HG02943 (cell line): ENCODE data around the gene BAD.

ENCODE experiments used
- ATAC-seq: cut with Tn5 transposase; IDR thresholded peaks from one replicate; pipeline ENCODE4 v1.9.1; 2021; ENCODE audit warnings: mild to moderate bottlenecking, low read depth, moderate library complexity; ENCODE audit not compliant: unreplicated experiment

The BAD gene

DNA sequence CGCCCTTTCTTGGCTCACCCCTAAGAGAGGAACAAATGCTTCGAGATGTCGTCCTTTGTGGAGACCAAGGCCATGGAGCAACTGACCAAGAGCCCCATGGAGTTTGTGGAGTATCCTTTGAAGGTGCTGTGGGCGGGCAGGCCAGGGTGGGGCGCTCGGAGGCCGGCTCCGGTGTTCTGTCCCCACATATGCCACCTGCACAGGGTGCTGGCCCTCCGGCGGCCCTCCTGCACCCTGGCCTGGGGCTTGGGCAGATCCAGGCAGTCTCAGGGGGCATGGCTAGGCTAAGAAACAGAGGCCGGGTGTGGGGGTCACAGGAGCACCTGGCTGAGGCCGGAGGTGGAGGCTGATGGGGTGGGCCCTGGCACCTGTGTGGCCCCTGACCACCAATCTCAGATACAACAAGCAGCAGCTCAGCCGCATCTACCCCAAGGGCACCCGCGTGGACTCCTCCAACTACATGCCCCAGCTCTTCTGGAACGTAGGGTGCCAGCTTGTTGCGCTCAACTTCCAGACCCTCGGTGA, 22.8 kb downstream of the BAD start:
- ATAC-seq, result no peak

DNA sequence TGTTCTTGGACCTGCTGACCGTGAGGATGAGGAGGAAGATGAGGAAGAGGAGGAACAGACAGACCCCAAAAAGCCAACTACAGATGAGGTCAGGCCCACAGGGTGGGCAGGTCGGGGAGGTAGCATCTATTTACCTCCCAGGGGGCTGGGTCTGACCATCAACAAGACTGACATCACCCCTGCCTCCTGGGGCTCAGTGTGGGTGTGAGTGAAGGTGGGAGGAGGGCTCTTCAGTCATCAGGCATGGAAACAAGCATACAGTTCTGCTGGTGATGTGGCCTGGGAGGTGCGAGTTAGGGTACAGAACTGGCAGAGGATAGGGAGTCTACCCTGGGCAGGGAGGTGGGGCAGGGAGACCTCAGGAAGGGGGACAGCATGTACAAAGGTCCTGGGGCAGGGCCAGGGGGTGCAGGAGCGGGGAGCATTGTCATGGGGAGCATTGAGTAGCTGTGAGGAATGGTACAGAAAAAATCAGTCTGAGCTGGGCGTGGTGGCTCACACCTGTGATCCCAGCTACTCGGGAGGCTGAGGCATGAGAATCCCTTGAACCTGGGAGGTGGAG, 24.2 kb downstream of the BAD start:
- ATAC-seq, result no peak

DNA sequence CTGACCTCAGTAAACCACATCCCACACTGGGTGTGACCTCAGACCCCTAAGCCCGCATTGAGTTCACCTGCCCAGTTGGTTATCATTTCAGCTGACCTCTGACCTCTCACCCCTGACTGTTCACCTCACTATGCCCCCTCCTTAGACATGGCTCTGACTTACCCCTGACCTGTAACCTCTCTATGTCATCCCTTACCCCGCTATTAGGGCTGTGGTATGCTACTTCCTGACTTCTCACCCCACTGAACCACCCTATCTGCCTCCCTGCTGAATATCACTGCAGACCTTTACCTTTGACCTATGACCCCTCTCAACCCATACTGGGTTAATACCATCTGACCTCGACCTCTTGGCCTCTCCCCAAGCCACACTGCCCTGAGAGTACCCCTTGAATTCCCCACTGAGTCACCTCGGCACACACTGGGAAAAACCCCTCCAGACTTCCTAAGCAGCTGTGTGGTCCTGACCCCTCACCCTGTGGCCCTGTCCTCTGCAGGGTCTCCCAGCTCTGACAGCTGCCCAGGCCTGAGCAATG, 24.9 kb downstream of the BAD start:
- no peak for ATAC-seq

DNA sequence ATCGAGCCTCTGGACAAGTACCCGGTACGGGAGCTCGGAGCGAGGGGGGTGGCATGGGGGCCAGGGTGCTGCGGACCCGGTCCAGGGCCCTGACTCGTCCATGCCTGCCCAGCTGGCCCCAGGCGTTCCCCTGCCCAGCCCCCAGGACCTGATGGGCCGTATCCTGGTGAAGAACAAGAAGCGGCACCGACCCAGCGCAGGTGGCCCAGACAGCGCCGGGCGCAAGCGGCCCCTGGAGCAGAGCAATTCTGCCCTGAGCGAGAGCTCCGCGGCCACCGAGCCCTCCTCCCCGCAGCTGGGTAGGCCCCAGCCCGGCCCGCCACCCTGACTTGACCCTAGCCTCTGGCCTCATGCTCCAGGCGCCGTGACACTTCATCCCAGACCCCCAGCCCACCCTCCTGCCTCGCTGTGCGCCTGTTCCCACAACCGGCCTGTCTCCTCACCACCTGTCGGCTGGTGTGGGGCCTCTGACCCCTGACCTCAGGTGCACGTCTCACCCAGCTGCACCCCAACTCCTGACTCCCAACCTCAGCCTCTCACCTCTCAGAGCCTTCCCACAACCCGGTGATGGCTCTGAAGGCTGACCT, 25.4 kb downstream of the BAD start:
- no peak for ATAC-seq

DNA sequence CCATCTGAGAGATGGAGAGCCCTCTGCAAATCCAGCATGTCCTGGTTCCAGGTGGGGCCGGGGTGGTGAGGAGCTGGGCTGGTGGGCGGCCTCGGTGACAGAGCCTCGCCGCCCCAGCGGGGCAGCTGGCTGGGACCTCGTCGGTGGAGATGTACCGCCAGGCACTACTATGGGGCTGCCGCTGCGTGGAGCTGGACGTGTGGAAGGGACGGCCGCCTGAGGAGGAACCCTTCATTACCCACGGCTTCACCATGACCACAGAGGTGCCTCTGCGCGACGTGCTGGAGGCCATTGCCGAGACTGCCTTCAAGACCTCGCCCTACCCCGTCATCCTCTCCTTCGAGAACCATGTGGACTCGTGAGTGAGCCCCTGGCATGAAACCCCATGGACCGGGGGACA, 26.1 kb downstream of the BAD start:
- ATAC-seq, result no peak

DNA sequence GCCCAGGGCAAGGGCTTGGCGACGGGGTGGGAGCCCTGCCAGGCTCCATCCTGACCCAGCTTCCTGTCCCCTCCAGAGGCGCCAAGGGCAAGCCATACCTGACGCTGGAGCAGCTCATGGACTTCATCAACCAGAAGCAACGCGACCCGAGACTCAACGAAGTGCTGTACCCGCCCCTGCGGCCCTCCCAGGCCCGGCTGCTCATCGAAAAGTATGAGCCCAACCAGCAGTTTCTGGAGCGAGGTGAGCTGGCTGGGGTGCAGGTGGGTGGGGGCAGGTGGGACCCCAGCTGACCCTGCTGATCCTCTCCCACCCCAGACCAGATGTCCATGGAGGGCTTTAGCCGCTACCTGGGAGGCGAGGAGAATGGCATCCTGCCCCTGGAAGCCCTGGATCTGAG, 28.2 kb downstream of the BAD start:
- no peak for ATAC-seq

DNA sequence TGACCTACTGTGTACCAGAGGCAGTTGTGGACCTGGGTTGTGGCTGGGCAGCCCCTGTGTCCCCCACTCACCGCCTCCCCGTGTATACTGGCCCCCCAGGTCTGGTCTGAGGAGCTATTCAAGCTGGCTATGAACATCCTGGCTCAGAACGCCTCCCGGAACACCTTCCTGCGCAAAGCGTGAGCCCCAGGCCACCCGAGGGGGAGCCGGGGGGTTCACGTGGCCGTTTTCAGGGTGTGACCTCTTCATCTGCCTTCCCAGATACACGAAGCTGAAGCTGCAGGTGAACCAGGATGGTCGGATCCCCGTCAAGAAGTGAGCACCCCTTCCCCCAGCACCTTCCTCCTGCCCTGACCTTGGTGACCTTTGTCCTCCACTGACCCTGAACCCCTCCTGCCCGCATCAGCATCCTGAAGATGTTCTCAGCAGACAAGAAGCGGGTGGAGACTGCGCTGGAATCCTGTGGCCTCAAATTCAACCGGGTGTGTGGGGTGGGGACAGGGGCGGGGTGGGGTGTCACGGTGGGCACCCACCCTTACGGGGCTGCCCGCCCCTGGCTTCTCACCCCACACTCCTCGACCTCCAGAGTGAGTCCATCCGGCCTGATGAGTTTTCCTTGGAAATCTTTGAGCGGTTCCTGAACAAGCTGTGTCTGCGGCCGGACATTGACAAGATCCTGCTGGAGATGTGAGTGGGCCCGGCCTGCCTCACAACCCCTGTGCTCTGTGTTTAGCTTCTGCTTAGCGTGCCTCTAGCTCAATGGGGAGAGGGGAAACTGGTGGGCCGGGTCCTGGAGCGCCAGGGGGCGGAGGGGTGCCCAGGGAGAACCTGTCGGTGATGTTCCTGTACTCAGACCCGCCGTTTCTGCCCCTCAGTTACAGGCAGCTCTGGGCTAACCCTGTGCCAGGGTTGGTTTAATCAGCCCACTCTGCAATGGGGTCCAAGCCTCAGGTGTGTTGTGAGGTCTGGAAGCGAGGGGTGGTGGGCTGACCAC, 29.0 kb downstream of the BAD start:
- ATAC-seq, result no peak

DNA sequence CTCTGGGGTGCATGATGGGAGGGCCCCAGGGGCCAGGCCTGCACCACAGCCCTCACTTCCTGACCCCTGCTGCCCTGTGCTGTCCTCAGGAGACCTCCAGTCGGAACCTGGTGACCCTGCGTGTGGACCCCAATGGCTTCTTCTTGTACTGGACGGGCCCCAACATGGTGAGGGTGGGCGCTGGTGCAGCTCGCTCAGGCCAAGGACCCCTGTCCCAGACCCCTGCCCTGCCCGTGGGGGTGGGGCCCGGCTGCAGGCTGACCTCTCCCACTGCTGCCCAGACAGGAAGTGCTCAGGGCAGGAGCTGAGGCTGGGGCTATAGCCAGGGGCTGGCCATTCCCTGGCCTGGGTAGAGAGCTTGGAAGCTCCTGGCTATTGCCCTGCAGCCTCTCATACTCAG, 30.1 kb downstream of the BAD start:
- no peak for ATAC-seq

DNA sequence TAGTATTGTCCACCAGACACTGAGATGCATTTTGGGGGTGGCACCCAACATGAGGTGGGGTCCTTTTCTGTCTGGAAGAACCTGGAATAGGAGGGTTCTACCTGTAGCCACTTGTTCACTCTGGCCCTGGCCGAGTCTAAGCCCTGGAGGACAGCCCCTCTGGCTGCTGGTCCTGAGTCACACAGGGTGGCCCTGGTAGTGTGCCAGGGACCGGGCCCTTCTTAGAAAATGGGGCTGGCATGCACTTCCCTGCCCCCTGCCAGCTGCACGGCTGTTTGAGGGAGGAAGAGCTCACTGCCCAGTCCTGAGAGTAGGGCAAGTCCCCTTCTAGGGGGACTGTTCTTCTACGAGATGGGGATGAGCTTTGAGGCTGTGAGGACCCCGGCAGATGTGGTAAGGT, 31.0 kb downstream of the BAD start:
- no peak for ATAC-seq

DNA sequence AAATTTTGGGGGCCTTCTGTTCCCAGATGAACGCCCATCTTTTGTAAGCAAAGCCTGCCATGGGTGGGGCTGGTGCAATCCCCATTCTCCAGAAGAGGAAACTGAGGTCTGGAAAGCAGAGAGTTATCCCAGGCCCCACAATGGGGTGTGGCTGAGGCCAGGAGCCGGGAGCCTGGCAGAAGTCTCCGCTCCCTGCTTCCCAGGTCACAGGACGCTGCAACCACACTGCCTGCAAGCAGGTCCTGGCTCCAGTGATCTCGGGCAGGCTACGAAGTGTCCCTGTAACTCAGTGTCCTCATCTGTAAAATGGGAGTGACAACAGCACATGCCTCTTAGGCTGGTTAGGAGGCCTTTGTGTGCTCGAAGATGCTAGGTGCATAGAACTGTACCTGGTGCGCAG, 31.4 kb downstream of the BAD start:
- ATAC-seq, result no peak

DNA sequence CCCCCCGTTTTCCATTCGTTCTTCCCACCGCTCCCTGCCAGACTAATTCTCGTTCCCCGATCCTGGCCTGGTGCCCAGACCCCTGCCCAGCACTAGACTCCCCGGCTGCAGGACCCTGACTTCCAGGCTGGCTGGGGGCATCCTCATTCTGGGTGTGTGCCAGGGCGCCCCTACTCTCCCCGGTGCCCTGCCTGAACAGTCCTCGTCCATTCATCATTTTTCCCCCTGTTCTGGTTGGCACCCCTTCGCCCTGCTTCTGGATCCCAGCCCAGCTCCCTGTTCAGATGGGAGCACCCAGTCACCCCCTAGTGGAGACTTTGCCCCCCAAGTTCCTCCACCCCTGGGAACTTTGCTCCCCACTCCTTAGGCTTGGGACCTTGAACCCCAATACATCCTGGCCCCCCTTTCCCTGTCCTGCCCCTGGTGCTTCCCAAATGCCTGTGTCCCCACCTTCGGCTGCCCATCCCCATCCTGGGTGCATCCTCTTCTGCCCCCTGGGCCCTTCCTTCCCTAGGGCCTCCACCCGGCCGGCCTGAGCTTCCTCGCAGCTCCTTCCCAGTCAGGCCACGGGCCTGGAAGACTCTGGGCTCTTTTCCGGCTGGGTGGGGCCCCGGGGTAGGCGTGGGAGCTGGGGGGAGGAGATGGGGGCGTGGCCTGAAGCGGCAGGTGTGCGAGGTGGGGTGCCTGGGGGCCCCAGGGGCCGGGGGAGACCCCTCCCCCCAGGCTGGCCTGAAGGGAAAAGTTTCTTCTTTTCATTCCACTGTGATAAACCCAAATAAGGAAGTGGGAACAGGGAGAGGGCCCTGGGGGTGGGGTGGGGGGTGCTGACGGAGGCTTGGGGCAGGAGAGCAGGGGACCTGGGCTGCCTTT, 32.2 kb downstream of the BAD start:
- ATAC-seq, result no peak

DNA sequence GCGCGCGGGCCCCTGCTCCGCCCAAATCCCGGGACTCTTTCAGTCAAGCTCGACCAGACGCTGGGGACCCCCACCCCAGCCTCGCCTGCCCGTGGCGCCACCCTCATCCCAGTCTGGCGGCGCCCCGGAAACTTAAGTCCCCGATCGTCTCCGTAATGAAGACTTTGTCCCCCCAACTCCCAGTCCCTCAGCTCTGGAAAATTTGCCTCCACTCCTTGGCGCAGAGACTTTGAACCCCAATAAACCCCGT, 32.8 kb downstream of the BAD start:
- ATAC-seq, result no peak

DNA sequence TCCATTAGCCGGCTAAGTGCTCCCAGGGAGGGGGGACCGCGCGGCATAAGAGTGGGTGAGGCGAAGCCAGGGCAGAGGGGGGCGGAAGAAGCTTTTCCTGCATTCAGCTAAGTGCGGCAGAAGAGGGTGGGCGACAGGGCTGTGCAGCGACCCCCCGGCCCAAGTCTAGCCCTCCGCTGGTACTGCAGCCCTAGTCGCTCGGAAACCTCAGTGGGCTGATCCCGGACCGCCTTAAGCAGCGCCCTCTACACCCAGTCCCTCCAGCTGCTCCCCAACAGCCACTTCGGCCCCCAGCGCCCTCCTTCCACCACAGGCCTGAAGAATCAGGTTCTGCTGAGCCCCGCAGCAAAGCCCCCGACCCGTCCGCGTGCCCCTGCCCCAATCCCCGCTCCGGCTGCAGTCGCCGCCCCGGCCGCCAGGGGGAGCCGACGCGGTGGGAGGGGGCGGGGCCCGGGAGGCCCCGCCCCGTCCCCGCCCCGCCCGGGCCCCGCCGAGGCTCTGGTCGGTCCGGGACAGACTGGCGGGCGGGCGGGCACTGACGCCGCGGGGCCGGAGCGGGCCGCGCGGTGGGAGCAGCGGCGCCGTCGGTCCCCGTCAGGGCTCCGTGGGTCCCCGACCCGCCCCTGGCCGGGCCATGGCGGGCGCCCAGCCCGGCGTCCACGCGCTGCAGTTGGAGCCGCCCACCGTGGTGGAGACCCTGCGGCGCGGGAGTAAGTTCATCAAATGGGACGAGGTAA, 33.3 kb downstream of the BAD start, which contains the start of gene PLCB3:
Gene PLCB3 (plus strand): TSS at position 515 of the 737 bp plus-strand sequence. CDS start 120 bp downstream, at position 635.
- no peak for ATAC-seq

DNA sequence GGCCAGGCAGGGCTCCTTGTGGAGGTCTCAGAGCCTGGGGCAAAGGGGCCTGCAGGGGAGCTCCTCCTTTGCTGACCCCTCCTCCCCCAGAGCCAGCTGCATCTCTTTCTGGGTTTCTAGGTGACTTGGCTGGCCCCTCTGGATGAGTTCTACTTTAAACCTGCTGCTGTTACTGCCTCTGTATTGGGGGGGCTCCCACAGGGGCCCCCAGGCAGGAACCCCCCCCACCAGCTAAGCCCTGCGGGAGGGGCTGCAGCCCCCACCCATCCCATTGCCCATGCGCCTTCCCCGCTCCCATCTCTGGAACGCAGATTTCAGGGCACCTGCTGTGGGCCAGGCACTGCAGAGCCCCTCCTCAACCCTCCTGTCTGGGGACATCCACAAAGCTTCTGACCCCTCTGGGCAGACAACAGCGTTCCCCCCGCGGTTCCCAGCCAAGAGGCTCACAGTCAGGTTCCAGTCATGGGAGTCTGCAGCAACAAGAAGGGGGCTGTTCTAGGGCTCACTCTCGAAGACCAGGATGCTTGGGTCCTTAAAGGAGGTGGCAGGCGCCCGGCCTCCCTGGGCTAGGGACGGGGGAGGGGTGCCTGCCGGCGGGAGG, 34.0 kb downstream of the BAD start:
- no peak for ATAC-seq

DNA sequence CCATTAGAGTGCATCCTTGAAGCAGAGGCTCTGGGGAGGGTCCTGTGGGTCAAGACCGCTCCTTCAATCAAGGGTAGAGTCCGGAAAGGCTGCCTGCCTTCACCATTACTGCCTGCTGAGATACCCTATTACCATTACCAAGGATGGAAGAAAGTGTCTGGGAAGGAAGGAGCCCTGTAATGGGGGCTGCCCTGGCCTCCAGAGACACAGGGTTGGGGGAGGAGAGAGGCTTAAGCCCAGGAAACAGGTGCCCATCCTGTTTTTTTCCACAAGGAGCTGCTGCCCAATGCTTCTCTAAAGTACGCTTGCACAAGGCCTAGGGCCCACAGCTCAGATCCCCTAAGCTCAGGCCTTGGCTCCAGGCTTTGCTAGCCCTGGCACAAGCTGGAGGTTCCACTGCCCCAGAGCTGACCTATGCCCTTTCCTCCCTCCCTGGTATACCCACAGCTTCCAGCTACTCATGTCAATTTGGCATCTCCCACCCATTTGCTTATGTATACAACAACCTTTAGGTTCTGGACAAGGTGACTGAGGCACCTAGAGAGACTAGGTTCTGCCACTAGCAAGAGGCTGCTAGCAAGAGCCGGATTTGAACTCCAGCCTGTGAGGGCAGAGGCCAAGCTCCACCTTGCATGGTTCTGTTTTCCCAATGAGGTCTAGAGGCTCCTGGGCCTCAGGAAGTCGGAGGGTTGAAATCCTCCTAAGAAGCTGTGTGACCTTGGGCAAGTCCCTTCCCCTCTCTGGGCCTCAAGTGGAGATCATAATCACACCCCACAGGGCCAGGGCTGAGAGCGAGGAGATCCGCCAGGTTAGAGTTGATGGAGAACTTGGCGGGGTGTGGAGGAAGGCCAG, 34.7 kb downstream of the BAD start:
- ATAC-seq, result no peak

DNA sequence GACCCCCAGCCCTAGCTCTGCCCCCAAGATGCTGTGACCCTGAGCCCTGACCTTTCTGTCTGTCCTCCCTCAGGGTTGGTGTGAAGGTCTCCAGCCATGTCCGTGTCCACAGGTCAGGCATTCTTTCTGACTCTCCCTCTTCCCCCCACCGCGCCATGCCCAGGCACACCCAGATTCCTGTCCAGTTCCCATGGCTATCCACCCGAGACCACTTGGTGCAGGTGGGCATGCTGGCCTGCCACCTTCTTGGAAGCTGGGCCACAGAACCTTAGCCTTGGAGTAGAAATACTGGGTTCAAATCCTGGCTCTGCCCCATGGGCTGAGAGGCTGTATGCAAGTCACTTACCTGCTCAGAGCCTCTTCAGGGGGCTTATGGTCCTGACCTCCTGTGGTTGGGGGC, 35.4 kb downstream of the BAD start:
- no peak for ATAC-seq

DNA sequence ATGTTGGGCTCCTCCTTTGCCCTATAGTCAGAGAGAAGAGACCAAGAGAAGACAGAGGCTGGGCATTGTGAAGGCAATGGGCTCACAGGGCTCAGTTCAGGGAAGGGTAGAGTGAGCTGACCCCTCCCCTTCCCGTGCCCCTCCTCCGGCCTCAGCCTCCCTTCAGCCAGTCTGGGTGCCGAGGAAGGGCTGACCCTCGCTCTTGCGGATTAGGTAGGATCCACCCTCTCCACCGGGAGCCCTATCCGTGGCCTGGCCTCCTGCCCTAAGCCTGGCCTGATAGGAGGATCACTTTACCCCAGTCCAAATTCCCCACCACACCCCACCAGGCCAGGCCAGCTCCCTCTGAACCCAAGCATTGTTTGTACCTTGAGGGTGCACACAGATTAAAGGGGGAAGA, 35.9 kb downstream of the BAD start:
- no peak for ATAC-seq

DNA sequence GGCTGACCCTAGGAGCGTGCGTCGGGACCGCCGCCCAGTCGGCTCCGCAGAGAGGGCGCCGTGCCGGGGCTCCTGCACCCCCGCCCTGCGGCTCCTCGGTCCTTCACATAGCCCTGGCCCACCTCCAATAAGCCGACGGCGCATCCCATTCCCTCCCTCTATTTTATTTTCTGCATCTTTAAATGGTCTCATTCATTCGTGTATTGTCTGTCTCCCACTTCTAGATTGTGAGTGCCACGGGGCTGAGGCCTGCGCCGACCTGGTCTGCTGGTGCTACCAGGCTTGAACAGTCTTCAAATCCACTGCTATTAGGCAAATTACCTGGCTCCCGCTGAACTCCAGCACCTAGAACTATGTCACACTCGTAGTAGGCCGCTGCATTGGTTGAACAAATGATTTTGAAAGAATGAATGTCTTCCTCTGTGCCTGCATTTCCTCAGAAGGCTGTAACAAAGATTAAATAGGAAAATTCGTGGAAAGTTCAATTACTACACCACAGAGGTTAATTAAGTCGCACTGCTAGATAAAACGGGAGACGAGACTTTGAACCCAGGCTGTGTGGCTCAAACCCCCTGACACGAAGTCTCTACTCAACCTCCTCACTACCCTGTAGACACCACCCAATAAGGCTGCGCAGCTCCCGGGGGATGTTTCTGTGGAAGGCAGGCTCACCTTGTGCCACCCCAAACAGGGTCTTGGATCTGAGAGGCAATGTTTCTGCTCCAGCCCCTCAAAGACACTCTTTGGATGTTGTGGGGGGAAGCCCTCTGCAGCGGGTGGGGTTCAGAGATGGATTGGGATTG, 36.5 kb downstream of the BAD start:
- no peak for ATAC-seq
